HG03432 (cell line): ENCODE results near the gene PRR23E.

Experiments used
- ATAC-seq: cut with Tn5 transposase; IDR thresholded peaks from one replicate; pipeline ENCODE4 v1.9.1; 2021; ENCODE audit warnings: mild to moderate bottlenecking, moderate library complexity; ENCODE audit not compliant: unreplicated experiment

PRR23E gene

DNA sequence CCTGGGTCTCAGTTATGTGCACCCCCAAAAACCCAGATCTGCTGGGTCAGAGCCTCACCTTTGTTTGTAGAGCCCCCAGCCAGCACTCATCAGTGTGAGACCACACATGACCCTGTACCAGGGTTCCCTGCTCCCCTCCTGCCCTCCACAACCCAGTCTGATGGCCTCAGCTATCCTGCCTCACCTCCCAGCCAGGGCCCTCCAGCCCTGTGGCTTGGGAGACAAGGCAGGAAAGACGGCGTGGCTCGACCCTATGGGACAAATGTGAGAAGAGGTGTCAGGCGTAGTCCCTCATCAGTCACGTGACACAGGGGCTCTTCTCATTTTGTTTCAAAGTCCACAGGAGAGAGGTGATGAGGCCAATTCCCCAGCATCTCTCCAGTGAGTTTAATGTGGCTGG lies 28.3 kb upstream of the PRR23E start:
- ATAC-seq = no peak

DNA sequence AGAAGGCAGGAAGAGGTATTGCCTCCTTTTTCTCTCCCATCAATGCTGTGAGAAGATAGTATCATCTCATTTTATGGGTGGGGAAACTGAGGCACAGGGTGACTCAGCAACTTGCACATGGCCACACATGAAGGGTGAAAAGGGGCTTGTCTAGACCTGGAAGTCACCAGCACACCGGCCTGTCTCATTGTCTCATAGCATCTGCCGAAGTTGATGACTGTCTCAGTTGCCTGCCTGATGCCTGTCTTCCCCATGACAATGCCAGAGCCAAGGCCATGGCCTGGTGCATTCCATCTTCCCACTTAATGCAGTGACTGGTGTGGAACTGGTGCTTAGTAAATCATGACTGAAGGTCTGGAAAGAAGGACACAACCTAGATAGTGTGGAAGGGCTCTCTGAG lies 27.9 kb upstream of the PRR23E start:
- ATAC-seq = no peak

DNA sequence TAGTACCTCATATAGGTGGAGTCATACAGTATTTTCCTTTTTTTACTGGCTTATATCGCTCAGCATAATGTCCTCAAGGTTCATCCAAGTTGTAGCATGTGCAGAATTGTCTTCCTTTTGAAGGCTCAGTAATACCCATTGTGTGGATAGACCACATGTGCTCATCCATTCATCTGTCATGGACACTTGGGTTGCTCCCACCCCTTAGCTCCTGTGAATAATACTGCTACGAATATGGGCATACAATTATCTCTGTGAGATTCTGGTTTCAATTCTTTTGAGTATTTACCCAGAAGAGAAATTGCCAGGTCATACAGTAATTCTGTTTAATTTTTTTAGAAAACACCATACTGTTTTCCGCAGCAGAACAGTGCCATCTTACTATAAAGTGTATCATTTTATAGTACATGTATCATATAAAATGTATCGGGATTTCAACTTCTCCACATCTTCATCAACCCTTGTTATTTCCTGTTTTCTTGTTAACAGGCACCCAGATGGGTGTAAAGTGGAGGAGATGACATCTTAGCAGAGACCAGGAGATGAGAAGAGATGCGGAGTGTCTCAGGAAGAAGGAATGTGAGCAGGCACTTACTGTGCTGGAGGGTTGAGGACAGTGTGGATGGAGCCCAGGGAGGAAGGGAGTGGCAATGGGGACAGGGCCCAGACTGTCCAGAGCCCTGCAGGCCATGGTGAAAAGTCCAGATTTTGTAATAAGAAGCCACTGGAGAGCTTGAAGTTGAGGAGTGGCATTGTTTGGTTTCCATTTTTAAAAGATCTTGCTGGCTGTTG lies 27.0 kb upstream of the PRR23E start:
- no peak for ATAC-seq

DNA sequence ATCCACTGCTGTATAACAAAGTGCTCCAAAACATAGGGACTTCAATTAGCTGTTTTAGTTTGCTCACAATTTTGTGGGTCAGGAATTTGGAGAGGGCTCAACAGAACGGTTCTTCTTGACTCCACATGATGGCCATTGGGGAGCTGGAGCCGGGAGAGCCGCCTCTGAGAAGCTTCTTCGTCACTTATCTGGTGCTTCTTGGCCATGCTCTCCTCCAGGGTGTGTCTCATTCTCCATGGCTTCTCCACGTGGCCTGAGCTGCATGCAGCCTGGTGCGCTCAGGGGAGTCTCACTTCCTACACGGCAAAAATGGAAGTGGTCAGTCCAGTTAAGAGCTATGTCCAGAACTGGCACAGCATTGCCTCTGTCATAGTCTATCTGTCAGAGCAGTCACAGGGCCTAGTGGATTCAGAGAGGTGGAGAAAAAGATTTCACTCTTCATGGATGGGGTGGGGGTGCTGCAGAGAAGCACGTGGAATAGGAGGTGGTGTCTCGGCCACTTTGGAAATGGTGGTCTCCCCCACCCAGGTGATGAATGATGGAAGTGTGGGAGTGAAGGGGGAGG lies 26.3 kb upstream of the PRR23E start:
- no peak for ATAC-seq

DNA sequence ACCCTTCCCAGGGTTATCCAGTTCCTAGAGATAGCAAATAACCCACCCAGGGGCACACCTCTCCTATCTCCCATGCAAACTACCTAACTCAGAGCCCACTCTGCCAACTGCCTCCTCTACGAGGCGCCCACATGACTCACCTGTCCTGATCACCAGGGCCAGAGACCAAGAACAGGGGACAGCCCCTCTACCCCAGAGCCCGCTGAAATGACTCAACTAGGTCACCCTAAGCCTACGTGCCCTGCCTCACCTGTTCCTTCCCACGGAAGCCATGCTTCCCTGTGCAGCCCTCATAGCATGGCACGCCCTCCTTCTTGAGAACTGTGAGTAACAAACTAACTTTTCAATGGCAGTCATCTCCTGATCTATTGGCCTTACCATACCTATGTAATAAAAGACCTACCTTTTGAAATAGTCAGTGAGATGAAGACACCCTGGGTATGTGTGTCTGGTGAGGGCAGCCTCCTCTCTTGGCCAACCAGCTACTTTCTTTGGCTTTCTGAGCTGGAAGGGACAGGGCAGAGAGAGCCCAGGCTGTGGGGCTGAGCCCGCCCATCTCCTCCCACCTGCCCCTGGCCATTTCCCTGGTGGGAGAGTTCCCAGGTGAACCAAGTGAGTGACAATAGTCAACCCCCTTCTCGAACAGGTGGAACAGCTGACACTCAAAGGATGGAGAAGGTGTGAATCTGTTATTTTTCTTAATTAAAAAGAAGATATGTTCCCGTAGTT lies 25.5 kb upstream of the PRR23E start:
- ATAC-seq = no peak

DNA sequence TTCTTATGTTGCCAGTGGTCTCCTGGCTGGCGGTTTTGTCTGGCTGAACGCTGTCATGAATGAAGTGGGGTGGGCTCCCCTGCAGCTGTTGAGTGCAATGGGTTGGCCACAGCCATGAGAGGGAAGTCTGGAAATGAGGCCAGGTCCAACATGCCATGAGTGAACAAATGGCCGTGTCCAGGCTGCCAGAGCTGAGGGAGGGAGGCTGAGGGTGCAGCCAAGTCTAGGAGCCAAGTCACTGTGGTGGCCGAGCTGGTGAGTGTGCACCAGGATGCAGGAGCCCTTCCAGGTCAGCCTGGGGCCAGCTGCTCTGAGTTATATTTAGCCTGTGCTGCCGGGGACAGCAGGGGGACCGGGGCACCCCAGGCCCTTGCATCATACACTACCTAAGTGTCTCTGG lies 24.7 kb upstream of the PRR23E start:
- no peak for ATAC-seq

DNA sequence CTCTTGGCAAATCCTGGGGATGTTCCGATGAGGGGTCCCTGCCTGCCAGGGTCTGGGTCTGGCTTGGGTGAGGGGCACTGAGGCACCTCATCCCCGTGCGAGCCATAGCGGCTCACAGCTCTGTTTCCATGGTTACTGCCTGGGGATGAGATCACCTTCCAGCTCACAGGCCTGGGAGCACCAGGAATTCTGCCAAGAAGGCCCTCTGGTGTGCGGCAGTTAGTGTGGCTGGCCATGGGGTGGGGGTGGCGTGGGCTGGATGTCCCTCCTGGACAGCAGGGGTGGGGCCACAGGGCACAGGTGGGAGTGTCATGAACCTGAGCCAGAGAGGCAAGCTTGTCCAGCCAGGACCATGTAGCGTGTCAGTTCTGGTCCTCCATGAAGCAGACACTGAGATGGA lies 22.1 kb upstream of the PRR23E start:
- ATAC-seq = no peak

DNA sequence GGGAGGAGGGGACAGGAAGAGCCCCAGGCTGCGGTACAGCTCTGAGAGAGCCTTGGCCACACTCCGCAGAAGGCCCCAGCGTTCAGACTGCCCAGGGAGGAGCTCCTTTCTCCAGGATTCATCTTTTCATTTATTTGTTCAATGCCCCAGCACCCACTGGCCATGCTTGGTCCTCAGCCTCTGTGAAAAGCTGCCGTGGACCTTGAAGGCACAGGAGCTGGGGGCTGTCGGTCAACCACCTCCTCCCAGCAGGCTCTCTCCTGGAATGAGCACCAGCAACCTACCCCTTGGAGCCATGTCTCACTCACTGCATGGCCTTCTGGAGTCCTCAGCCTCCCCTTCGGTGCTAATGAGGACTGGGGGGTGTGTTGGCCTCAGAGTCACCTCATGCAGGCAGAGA lies 21.6 kb upstream of the PRR23E start:
- ATAC-seq = no peak

DNA sequence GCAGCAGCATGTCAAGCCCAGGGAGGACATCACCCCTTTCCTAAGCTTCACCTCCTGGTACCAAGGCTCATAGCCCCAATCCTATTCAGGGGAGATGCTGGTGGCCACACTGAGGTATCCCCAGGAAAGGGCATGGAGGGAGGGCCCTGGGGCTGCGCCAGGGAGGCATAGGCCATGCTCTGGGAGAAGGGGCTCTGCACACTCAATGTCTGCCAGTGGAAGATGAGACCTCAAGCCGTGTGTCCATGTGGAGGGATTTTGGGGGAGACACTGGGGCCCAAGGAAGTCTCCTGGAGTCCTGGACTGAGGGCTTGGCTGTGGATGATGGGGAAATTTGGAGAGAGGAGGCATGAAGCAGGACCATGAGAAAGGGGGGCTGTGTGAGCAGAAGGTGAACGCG lies 21.2 kb upstream of the PRR23E start:
- no peak for ATAC-seq

DNA sequence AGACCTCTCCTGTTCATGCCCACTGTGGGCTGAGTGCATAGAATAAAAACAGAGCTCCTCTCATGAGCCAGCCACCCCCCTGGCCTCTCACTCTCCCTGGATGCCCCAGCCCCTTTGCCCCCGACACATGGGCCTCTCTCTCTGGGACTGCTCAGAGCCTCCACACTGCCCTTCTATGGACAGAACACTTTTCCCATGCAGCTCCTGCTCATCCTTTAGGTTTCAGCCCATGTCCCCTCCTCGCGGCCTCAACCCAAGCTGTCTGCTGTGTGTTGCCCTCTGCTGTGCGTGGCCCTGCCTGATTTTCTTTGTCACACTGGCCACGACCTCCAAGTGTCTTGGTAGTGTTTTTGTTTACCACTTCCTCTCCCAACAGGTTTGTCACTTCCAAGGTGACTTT lies 20.7 kb upstream of the PRR23E start:
- ATAC-seq = no peak

DNA sequence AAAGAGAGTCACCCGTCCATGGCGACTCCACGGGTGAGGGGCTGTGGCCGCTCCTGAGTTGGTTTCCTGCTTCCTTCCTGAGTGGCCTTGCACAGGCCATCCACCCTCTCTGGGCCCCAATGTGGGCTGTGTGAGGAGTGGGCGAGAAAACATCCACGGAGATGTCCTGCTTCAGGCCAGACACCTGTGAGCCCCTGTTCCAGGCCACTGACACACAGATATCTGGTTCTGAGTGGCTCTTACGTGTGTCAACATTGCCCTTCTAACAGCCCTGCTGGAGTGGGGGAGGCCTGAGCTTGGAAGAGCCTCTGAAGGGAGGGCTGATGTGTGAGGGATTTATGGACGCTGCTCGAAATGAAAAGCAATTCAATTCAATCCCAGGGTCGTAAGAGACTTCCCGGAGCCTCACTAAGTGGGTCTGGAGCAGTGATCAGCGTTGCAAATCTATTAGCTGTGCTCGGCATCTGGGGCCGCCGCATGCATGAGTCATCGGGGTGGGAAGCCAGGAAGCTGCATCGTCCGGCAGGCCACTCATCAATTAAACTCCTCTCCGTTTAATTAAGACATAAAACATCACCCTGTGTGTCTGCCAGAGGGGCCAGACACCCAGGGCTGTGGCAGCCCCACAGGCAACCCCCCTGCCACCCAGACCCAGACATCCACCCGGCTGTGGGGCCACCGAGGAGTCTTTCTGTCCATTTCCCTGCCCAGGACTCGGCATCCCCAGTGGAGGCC lies 20.0 kb upstream of the PRR23E start:
- ATAC-seq = no peak

DNA sequence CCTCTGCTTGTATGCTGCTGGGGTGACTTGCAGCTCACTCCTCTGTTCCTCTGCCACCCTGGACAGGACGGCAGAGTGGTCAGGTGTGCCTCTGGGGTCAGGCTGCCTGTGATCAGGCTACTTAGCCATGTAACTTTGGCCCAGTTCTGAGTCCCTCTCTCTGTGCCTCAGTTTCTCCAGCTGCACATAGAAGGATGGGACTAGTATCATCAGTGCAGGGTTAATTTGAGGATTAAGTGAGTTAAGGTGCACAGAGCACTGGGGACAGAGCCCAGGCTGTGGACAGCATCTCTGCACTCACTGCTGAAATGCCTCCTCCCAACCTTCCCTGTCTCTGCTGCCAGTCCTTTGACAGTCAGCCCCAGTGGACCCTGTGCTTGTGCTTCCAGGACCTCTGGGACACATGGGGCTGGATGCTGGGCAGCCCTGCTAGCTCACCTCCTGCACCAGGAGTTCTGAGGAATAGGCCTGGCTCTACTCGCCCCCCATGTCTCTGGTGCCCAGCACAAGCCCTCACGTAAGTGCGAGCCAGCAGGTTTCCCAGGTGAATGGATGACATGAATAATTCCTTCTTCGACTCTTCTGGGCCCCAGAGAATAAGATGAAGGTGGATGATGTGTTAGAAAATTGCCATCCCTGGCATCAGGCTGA lies 19.3 kb upstream of the PRR23E start:
- no peak for ATAC-seq

DNA sequence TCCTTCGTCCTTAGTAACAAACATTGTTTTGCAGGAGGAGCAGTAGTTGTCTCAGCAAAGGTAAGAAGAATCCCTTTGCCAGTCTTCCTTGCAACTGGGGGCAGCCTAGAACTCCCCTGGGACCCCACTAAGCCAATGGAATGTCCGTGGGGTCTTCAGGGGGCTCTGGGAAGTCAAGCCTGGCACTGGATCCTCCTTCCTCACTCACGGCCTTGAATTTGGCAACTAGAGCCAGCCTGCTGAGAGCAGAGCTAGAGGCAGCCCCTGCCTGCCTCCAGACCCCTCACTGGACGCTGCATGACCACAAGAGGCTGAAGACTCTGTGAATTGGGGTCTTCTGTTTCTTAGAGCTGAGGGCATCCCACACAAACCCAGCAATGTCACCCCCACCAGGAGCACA lies 18.6 kb upstream of the PRR23E start:
- ATAC-seq = no peak

DNA sequence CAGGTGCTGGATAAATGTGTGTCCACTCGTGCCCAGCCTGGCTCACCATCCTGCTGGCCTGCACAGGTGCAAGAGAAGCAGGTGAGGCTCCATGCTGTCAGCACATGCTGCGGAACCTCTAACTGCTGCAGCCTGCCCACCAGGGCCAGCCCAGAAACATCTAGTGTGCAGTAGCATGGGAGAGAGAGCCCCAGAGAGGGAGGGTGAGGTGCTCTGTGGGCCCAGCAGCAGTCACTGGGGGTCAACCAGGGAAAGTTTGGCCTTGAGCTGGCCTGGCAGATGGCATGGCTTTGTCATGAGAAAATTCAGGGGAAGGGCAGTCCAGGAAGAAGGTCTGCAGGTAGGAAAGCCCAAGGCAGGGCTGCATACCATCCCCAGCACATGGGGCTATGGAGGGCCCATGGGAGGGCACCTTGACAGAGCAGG lies 18.2 kb upstream of the PRR23E start:
- no peak for ATAC-seq

DNA sequence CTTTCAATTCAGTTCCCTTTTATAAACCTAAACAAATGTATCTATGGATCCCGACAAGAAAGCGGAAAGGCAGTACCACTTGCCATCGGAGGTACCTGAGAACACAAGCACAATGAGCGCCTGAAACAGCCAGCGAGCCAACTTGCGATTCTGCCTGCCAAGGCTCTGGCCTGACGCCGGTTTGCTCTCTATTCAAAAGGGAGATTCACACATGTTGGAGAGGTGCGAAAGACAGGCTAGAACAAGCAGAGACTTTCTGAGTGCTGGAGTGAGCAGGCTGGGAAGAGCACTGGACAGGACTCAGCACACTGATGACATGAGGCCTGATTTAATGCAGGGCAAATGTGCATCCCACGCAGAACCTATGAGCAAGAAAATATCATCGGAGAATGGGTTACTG lies 17.7 kb upstream of the PRR23E start:
- ATAC-seq = no peak

DNA sequence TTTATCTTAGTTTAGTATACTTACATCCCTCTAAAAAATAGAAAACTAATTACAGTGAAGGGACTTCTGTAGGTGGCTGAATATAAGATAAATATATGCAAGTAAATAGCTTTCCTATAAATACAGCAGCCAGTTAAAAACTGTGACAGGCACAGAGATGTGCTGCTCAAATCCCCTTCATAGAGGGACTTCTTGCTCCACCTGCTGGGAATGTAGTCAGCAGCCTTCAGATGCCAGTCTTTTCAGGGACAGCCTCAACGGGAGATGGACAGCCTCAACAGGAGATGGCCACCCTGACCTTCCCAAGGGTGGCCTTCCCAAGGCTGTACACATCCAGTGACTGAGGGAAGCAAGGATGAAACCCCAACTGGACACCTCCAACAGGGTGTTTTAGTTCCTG lies 15.7 kb upstream of the PRR23E start:
- no peak for ATAC-seq

DNA sequence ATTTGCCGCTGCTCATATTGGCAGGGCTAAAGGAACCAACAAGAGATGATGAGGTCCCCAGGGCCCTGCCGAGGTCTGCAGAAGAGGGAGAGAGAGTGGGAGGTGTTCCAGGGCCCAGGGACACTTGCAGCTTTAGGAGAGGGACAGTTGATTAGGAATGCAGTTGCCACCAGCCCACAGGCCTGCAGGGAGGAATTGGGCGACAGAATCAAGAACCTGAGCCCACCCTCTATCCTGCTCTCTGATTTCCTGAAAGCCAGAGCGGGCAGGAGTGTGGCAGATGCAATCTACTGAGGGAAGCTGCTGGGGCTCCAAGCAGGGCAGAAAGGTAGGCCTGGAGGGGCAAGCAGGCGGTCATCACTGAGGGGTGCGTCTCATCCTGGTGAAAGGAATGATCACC lies 12.1 kb upstream of the PRR23E start:
- ATAC-seq = no peak

DNA sequence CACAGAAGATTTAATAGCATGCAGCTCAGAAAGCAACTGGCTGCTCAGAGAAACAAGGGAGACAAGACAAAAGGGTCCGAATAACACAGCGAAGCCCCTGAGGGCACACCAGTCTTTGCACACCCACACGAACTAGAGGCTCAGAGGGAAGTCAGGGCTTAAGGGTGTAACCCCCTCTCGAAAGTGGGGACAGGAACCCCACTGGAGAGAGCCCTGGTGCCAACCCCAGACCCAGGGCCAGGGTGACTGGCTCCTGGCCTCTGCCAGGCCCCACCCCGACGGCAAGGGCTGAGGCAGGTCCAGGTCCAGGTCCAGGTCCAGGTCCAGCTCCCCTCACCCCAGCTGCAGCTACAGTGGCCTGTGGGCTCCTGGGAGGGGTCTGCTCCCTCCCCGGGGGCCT lies 10.5 kb upstream of the PRR23E start:
- no peak for ATAC-seq

DNA sequence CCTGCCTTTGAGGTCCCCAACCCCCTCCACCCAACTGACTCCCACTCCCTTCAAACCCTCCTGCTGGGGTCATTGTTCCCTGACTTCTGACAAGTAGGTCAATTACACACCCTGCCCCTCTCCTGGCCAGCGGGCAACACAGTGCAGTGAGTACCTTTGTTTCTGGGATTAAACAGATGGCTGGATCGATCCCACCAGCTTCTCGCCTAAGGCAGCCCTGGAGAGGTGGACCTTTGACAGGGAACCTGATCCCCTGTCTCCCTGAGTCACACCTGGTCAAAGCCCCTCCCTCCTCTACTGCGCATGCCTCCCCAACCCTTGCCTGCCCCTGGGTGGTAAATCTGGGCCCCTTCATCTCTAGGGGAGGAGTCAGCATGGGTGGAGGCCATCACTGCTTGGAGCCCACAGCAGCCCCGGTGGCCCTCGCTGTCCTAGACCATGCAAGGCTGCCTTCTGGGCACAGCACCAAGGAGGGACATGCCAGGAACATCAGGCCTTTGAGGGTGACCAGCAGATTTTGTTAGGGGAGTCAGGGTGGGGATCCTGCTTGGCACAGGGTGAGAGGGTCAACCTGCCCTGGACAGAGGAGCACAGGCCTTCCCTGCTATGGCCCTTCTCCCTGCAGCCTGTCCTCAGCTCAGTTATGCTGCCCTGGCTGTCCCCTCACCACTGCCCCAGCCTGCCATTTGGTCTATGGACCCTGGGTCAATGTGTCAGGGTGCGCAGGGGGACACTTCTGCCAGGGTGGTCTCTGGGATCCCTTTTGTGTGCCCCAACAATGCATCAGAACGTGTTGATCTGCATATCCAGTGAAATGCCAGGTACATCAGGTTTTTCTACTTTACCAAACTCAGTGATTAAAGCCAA lies 9.8 kb upstream of the PRR23E start:
- no peak for ATAC-seq
